DND-41 (cell line): Measurements from ENCODE around the gene SLIT2.

Source experiments
- ATAC-seq: fragments of 200-7000 bp; cut with Tn5 transposase; 3 replicates; pipeline ENCODE4 v1.9.1; 2021; ENCODE audit warnings: low read depth; ENCODE audit not compliant: insufficient read depth
- DNase-seq: peaks from one replicate; pipeline ENCODE4 v3.0.0-alpha.2; 2020
- H2AFZ ChIP-seq: 2 replicates; pipeline ENCODE4 v1.6.0; 2012; ENCODE audit warnings: low read depth, low read length
- H3K27ac ChIP-seq: 2 replicates; pipeline ENCODE4 v1.5.1; 2012; ENCODE audit warnings: low read length, inconsistent platforms
- H3K27me3 ChIP-seq: fragments of 200-600 bp; sonication (generic); 2 replicates; pipeline ENCODE4 v1.6.0; 2012; ENCODE audit warnings: low read length, mild to moderate bottlenecking, inconsistent platforms; ENCODE audit not compliant: insufficient read depth, poor library complexity
- H3K36me3 ChIP-seq: 2 replicates; pipeline ENCODE4 v1.5.1; 2012; ENCODE audit warnings: low read length, inconsistent platforms; ENCODE audit not compliant: insufficient read depth
- H3K4me1 ChIP-seq: 2 replicates; pipeline ENCODE4 v1.5.1; 2012; ENCODE audit warnings: mild to moderate bottlenecking, low read length; ENCODE audit not compliant: insufficient read depth
- H3K4me2 ChIP-seq: 2 replicates; pipeline ENCODE4 v1.6.0; 2012; ENCODE audit warnings: mild to moderate bottlenecking, moderate library complexity, low read length, inconsistent platforms; ENCODE audit not compliant: insufficient read depth
- H3K4me3 ChIP-seq, 2 experiments: fragments of 200-600 bp in 1 of 2; shearing (Covaris generic) in 1 of 2; 2 replicates each; pipeline ENCODE4 v1.5.1; 2012 to 2016; ENCODE audit warnings: inconsistent platforms in 2 of 2, low read length in 2 of 2, mild to moderate bottlenecking in 2 of 2, low read depth in 1 of 2, moderate library complexity in 1 of 2
- H3K79me2 ChIP-seq: 2 replicates; pipeline ENCODE4 v1.6.0; 2012; ENCODE audit warnings: low read length, inconsistent platforms; ENCODE audit not compliant: insufficient read depth
- H3K9ac ChIP-seq: 2 replicates; pipeline ENCODE4 v1.6.0; 2012; ENCODE audit warnings: low read depth, mild to moderate bottlenecking, inconsistent platforms, low read length, moderate library complexity
- H3K9me3 ChIP-seq: 2 replicates; pipeline ENCODE4 v1.5.1; 2012; ENCODE audit warnings: low read length, moderate library complexity, mild to moderate bottlenecking, inconsistent platforms; ENCODE audit not compliant: insufficient read depth, severe bottlenecking
- H4K20me1 ChIP-seq: 2 replicates; pipeline ENCODE4 v1.6.0; 2012; ENCODE audit warnings: low read length; ENCODE audit not compliant: insufficient read depth
- EZH2 ChIP-seq: IDR thresholded peaks from 3 replicates; pipeline ENCODE4 v1.6.1; 2012; ENCODE audit warnings: borderline replicate concordance, low read depth, mild to moderate bottlenecking, moderate library complexity, low read length, inconsistent platforms; ENCODE audit not compliant: severe bottlenecking
- TF ChIP-seq, protein P1 (sequence below): IDR thresholded peaks from 2 replicates; pipeline ENCODE4 v1.5.1; 2012; ENCODE audit warnings: borderline replicate concordance, low read length, moderate library complexity, mild to moderate bottlenecking; ENCODE audit not compliant: poor library complexity, severe bottlenecking; ENCODE audit errors: extremely low read depth

Gene SLIT2

DNA sequence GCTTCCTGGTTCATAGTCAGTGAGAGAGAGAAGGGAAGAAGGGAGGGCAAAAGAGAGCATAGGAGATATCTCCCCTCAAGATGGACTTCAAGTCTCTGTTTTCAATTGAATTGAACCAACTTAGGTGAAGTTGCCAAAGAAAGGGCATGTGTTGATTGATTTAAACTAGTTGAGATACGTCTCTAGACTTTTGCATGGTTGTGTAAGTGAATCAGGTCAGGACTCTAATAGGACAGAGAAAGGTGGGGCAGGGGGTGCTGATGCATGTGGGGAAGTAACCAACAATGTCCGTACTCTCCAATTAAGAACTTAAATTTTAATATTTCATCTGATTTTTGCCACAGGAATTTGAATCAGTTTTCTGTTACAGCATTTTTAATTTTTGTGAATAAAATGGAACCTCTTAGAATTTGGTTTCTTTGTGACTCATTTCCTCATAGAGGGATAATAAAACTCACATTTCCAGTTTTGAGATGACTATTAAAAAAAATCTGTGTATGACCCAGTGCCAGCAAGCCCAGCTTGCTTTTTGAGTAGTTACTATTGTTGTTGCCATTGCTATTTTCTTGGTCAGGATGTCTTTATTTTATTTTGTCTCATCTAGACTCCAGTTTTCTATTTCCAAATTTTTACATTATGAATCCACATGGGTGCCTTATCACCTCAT lies 37.3 kb downstream of the SLIT2 start:
- H3K9ac ChIP-seq, result no peak overlapping the region
- ATAC-seq, result no peak
- no peak overlapping the region for H2AFZ ChIP-seq

DNA sequence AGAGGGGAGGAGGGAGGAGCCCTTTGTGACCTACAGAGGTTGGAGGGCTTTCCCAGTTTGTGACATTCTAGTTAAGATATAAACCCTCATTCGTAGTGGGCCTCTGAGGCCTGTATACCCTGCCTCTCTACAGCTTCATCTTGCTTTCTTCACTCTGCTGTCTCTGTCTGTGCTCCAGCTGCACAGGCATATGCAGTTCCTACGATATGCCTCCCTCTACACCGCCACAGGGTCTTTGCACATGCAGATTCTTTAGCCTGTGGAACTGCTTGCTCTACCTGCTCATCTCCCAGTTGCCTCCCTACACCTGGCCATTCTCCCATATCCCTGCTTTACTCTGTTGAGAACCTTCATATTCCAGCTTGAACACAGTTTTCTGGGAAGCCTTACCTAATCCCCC lies 38.1 kb downstream of the SLIT2 start:
- DNase-seq (no peak), ATAC-seq (no peak)
- Histone ChIP-seq H3K9me3 (no peaks in the 10 kb centered on the region), H3K27ac (no peak overlapping the region), H3K4me3 (no peak overlapping the region), H3K4me1 (no peaks in the 10 kb centered on the region), H4K20me1 (no peaks in the 10 kb centered on the region), H3K27me3 (no peaks in the 10 kb centered on the region), H3K4me2 (no peak overlapping the region), H2AFZ (no peak overlapping the region), H3K36me3 (no peaks in the 10 kb centered on the region), H3K79me2 (no peaks in the 10 kb centered on the region), H3K9ac (no peak overlapping the region)
- TF ChIP-seq, protein P1, sequence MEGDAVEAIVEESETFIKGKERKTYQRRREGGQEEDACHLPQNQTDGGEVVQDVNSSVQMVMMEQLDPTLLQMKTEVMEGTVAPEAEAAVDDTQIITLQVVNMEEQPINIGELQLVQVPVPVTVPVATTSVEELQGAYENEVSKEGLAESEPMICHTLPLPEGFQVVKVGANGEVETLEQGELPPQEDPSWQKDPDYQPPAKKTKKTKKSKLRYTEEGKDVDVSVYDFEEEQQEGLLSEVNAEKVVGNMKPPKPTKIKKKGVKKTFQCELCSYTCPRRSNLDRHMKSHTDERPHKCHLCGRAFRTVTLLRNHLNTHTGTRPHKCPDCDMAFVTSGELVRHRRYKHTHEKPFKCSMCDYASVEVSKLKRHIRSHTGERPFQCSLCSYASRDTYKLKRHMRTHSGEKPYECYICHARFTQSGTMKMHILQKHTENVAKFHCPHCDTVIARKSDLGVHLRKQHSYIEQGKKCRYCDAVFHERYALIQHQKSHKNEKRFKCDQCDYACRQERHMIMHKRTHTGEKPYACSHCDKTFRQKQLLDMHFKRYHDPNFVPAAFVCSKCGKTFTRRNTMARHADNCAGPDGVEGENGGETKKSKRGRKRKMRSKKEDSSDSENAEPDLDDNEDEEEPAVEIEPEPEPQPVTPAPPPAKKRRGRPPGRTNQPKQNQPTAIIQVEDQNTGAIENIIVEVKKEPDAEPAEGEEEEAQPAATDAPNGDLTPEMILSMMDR, result no peak
- TF ChIP-seq EZH2, result no peak

More for the DNA sequence above, 37.3 kb downstream of the SLIT2 start:
- Histone ChIP-seq H3K27me3 (no peaks in the 10 kb centered on the region), H3K9me3 (no peaks in the 10 kb centered on the region), H3K27ac (no peak overlapping the region), H4K20me1 (no peaks in the 10 kb centered on the region), H3K4me3 (no peak overlapping the region), H3K36me3 (no peaks in the 10 kb centered on the region), H3K4me1 (no peaks in the 10 kb centered on the region), H3K4me2 (no peak overlapping the region), H3K79me2 (no peaks in the 10 kb centered on the region)
- no peak for DNase-seq
- TF ChIP-seq EZH2, result no peak
- TF ChIP-seq, protein P1, result no peak

DNA sequence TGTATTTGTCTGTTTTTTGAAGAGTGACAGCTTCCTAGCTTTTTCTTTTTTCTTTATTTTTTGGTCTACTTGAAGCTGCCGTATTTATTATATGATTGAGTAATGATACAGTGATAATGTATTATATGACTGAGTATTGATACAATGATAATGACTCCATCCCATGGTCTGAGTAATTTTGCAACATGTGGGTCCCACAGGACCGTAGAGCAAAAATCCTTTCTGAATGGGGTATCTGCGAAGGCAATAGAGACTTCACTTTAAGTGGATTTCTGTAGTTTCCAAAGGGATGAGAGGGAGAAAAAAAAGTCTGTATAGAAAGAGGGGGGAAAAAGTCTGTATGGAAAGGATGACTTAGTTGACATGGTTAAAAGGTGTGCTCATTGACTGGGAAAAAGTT lies 41.0 kb downstream of the SLIT2 start:
- no peak overlapping the region for H2AFZ ChIP-seq
- no peak for DNase-seq
- H3K9ac ChIP-seq, result no peak overlapping the region
- no peak for ATAC-seq
- no peaks in the 10 kb centered on the region for H4K20me1 ChIP-seq
- no peaks in the 10 kb centered on the region for H3K79me2 ChIP-seq
- H3K36me3 ChIP-seq, result no peaks in the 10 kb centered on the region
- TF ChIP-seq, protein P1, result no peak
- no peak for TF ChIP-seq EZH2
- H3K4me3 ChIP-seq, result no peak overlapping the region
- H3K27me3 ChIP-seq, result no peaks in the 10 kb centered on the region
- no peaks in the 10 kb centered on the region for H3K4me1 ChIP-seq
- H3K9me3 ChIP-seq, result no peaks in the 10 kb centered on the region
- no peak overlapping the region for H3K4me2 ChIP-seq
- H3K27ac ChIP-seq, result no peak overlapping the region
